PFSK-1 (cell line): Measurements from ENCODE around the gene HDGFL3.

Experiments used
- POLR2AphosphoS5 ChIP-seq: IDR thresholded peaks from 2 replicates; pipeline ENCODE4 v1.6.1; 2012; ENCODE audit warnings: low read depth, mild to moderate bottlenecking, control low read depth, low read length, moderate library complexity
- REST ChIP-seq, 2 experiments: IDR thresholded peaks; 2 replicates each; pipeline versions ENCODE4 v1.6.1 to v1.8.0; 2011 to 2012; ENCODE audit warnings: low read depth in 2 of 2, low read length in 2 of 2, control low read depth in 1 of 2, inconsistent platforms in 1 of 2, mild to moderate bottlenecking in 1 of 2, moderate library complexity in 1 of 2; ENCODE audit not compliant: insufficient read depth in 1 of 2
- TAF1 ChIP-seq: IDR thresholded peaks from 2 replicates; pipeline ENCODE4 v1.6.1; 2012; ENCODE audit warnings: low read length, control low read depth, borderline replicate concordance; ENCODE audit not compliant: insufficient read depth

GRCh38 chr15:83170474-83171165 is 37.0 kb downstream of the HDGFL3 start:
- TF ChIP-seq POLR2AphosphoS5 (no peak), REST (IDR thresholded peaks at IDR 0.05; ENCODE audit: insufficient read depth in 1 of 2, low read depth in 2 of 2, low read length in 2 of 2) (no peak), TAF1 (no peak)
